ENCODE results near the gene UBA6. TPM values are rescaled to one million over a fixed set of nuclear protein-coding genes. Genes with fewer than 3 reads are reported as not detected.
"Not testable (repeated sequence)": the region's sequence is repeated elsewhere in the genome, so short reads cannot be mapped to it uniquely, and the experiment has no call there.

Gene UBA6
- total RNA-seq, 3 donors from 2014 or later = 37.8 to 85.5 (median 50.5) TPM

GRCh38 chr4:67658302-67658701 lies 42.7 kb downstream of the UBA6 start:
- H3K27ac ChIP-seq = no peak overlapping the region
- no peaks in the 10 kb centered on the region for H3K4me1 ChIP-seq
- no peak overlapping the region for H3K4me3 ChIP-seq
- peaks cover 6% of the 10 kb centered on the region for H3K36me3 ChIP-seq
- H3K27me3 ChIP-seq = no peaks in the 10 kb centered on the region
- H3K9me3 ChIP-seq = peaks cover 3 to 13% of the 10 kb centered on the region in 2 donors
- DNase-seq (ENCODE audit: low spot score in 2 of 2) = no peak
- TF ChIP-seq, protein P1, sequence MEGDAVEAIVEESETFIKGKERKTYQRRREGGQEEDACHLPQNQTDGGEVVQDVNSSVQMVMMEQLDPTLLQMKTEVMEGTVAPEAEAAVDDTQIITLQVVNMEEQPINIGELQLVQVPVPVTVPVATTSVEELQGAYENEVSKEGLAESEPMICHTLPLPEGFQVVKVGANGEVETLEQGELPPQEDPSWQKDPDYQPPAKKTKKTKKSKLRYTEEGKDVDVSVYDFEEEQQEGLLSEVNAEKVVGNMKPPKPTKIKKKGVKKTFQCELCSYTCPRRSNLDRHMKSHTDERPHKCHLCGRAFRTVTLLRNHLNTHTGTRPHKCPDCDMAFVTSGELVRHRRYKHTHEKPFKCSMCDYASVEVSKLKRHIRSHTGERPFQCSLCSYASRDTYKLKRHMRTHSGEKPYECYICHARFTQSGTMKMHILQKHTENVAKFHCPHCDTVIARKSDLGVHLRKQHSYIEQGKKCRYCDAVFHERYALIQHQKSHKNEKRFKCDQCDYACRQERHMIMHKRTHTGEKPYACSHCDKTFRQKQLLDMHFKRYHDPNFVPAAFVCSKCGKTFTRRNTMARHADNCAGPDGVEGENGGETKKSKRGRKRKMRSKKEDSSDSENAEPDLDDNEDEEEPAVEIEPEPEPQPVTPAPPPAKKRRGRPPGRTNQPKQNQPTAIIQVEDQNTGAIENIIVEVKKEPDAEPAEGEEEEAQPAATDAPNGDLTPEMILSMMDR (IDR thresholded peaks at IDR 0.05) = no peak
- no peak for TF ChIP-seq POLR2A (IDR thresholded peaks at IDR 0.05)
- no peak for TF ChIP-seq POLR2AphosphoS5 (IDR thresholded peaks at IDR 0.05)
- intact Hi-C loops (cut with DNase I; ENCODE audit: low total_unique reads) = no loop called here

GRCh38 chr4:67651536-67651935 lies 49.4 kb downstream of the UBA6 start:
- Histone ChIP-seq H3K36me3 (no peaks in the 10 kb centered on the region), H3K4me3 (no peak overlapping the region), H3K9me3 (no peaks in the 10 kb centered on the region), H3K27ac (no peak overlapping the region), H3K27me3 (no peaks in the 10 kb centered on the region), H3K4me1 (no peaks in the 10 kb centered on the region)
- no peak for TF ChIP-seq POLR2AphosphoS5 (IDR thresholded peaks at IDR 0.05)
- no peak for TF ChIP-seq POLR2A (IDR thresholded peaks at IDR 0.05)
- TF ChIP-seq, protein P1 (IDR thresholded peaks at IDR 0.05) = no peak
- intact Hi-C loops (cut with DNase I; ENCODE audit: low total_unique reads) = no loop called here
- no peak for DNase-seq (ENCODE audit: low spot score in 2 of 2)

GRCh38 chr4:67638136-67638535 lies 62.8 kb downstream of the UBA6 start:
- H3K4me3 ChIP-seq = no peak overlapping the region
- peaks cover 6% of the 10 kb centered on the region for H3K36me3 ChIP-seq
- TF ChIP-seq POLR2AphosphoS5 (IDR thresholded peaks at IDR 0.05) = no peak
- TF ChIP-seq, protein P1 (IDR thresholded peaks at IDR 0.05) = no peak
- no peak for TF ChIP-seq POLR2A (IDR thresholded peaks at IDR 0.05)
- H3K27ac ChIP-seq = no peak overlapping the region
- no peaks in the 10 kb centered on the region for H3K27me3 ChIP-seq
- no peak for DNase-seq (ENCODE audit: low spot score in 2 of 2)
- intact Hi-C loops (cut with DNase I; ENCODE audit: low total_unique reads) = no loop called here
- no peaks in the 10 kb centered on the region for H3K9me3 ChIP-seq
- H3K4me1 ChIP-seq = no peaks in the 10 kb centered on the region

DNA sequence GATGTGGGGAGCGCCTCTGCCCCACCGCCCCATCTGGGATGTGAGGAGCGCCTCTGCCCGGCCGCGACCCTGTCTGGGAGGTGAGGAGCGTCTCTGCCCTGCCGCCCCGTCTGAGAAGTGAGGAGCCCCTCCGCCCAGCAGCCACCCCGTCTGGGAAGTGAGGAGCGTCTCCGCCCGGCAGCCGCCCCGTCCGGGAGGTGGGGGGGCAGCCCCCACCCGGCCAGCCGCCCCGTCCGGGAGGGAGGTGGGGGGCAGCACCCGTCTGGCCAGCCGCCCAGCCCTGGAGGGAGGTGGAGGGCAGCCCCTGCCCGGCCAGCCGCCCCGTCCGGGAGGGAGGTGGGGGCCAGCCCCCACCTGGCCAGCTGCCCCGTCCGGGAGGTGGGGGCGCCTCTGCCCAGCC lies 64.0 kb downstream of the UBA6 start:
- intact Hi-C loops (cut with DNase I; ENCODE audit: low total_unique reads); DNase-seq (ENCODE audit: low spot score in 2 of 2); H3K36me3 ChIP-seq; H3K9me3 ChIP-seq; H3K4me3 ChIP-seq; H3K27ac ChIP-seq; H3K4me1 ChIP-seq; H3K27me3 ChIP-seq: not testable (repeated sequence)

DNA sequence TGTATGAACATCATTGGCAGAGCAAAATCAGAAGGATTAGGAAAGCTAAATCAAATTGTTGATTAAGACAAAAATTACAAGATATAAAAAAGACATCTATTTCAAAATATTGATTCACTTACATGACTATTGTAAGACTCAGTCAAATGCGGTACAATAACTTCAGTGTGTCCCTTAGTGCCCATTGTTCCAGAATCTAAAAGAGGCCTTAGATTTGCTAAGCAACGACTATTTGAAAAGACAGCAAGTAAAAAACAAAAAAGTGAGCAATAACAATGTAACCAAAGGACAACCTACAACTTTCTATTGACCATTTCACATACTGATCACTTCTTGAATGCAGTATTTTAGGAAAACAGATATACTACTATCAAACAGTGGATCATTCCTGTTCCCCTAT lies 65.6 kb downstream of the UBA6 start:
- no peak for DNase-seq (ENCODE audit: low spot score in 2 of 2)
- Histone ChIP-seq H3K4me3 (no peak overlapping the region), H3K27me3 (no peaks in the 10 kb centered on the region), H3K4me1 (no peaks in the 10 kb centered on the region), H3K36me3 (peaks cover 9% of the 10 kb centered on the region), H3K9me3 (no peaks in the 10 kb centered on the region), H3K27ac (no peak overlapping the region)
- intact Hi-C loops (cut with DNase I; ENCODE audit: low total_unique reads) = no loop called here
- no peak for TF ChIP-seq POLR2A (IDR thresholded peaks at IDR 0.05)
- no peak for TF ChIP-seq POLR2AphosphoS5 (IDR thresholded peaks at IDR 0.05)
- TF ChIP-seq, protein P1 (IDR thresholded peaks at IDR 0.05) = no peak

DNA sequence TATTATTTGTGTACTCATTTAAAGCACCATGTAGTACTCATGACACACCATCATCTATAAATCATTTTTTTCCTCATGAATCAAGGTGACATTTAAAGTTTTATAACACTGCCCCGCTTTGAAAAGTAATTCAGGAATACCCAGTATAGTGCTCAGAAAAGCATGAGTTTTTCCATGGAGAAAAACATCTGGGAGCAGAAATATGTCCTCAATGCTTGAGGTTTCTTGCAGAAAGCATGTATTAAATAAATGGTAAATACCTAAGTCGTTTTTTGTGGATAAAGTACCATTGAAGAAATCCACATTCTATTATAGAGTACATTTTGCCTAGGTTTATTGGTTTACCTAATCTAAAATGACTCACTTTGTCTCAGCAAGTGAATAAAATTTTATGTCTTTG lies 66.2 kb downstream of the UBA6 start:
- Histone ChIP-seq H3K36me3 (peaks cover 9% of the 10 kb centered on the region), H3K9me3 (no peaks in the 10 kb centered on the region)
- intact Hi-C loops (cut with DNase I; ENCODE audit: low total_unique reads) = no loop called here

More for the DNA sequence above, 66.2 kb downstream of the UBA6 start:
- Histone ChIP-seq H3K4me1 (no peaks in the 10 kb centered on the region), H3K4me3 (no peak overlapping the region), H3K27ac (no peak overlapping the region), H3K27me3 (no peaks in the 10 kb centered on the region)
- TF ChIP-seq, protein P1 (IDR thresholded peaks at IDR 0.05) = no peak
- TF ChIP-seq POLR2AphosphoS5 (IDR thresholded peaks at IDR 0.05) = no peak
- TF ChIP-seq POLR2A (IDR thresholded peaks at IDR 0.05) = no peak
- DNase-seq (ENCODE audit: low spot score in 2 of 2) = no peak

All from breast epithelium (tissue), 4 donors.